GM12878 (cell line): ENCODE results near the gene CNNM3.

Experiments used
- CREM ChIP-seq: IDR thresholded peaks from 2 replicates; pipeline ENCODE4 v1.6.1; 2014; ENCODE audit warnings: antibody characterized with exemption, low read depth
- EZH2 ChIP-seq: IDR thresholded peaks from 2 replicates; pipeline ENCODE4 v1.6.1; 2012; ENCODE audit warnings: low read depth, mild to moderate bottlenecking, control low read depth, inconsistent platforms, low read length, borderline replicate concordance; ENCODE audit not compliant: control insufficient read depth
- JUNB ChIP-seq: IDR thresholded peaks from 2 replicates; pipeline ENCODE4 v1.6.1; 2016; ENCODE audit warnings: antibody characterized with exemption, mild to moderate bottlenecking
- SKIL ChIP-seq: fragments of 450-650 bp; IDR thresholded peaks from 2 replicates; pipeline ENCODE4 v1.6.1; 2017; ENCODE audit warnings: mild to moderate bottlenecking, low read depth, inconsistent platforms; ENCODE audit not compliant: poor library complexity, severe bottlenecking
- SREBF2 ChIP-seq: IDR thresholded peaks from 2 replicates; pipeline ENCODE4 v1.6.1; 2012; ENCODE audit warnings: mild to moderate bottlenecking, low read length
- ZNF592 ChIP-seq: fragments of 450-650 bp; IDR thresholded peaks from 2 replicates; pipeline ENCODE4 v1.6.1; 2017; ENCODE audit warnings: mild to moderate bottlenecking, moderate library complexity
- TF ChIP-seq, protein P1 (sequence below), 3 experiments: IDR thresholded peaks in 2 of 3; conservative IDR thresholded peaks in 1 of 3; 2 replicates each; pipeline ENCODE4 v1.5.1; 2011; ENCODE audit warnings: low read depth in 3 of 3, low read length in 3 of 3, mild to moderate bottlenecking in 3 of 3, control low read depth in 2 of 3, moderate library complexity in 2 of 3, inconsistent platforms in 1 of 3, mixed read lengths in 1 of 3; ENCODE audit not compliant: control insufficient read depth in 2 of 3, insufficient read depth in 1 of 3; ENCODE audit errors: extremely low read depth in 1 of 3

- TF ChIP-seq JUNB: no peak
- TF ChIP-seq, protein P1, sequence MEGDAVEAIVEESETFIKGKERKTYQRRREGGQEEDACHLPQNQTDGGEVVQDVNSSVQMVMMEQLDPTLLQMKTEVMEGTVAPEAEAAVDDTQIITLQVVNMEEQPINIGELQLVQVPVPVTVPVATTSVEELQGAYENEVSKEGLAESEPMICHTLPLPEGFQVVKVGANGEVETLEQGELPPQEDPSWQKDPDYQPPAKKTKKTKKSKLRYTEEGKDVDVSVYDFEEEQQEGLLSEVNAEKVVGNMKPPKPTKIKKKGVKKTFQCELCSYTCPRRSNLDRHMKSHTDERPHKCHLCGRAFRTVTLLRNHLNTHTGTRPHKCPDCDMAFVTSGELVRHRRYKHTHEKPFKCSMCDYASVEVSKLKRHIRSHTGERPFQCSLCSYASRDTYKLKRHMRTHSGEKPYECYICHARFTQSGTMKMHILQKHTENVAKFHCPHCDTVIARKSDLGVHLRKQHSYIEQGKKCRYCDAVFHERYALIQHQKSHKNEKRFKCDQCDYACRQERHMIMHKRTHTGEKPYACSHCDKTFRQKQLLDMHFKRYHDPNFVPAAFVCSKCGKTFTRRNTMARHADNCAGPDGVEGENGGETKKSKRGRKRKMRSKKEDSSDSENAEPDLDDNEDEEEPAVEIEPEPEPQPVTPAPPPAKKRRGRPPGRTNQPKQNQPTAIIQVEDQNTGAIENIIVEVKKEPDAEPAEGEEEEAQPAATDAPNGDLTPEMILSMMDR (IDR thresholded peaks at IDR 0.05 in 2 of 3, conservative IDR thresholded peaks at IDR 0.05 in 1 of 3; ENCODE audit: control insufficient read depth in 2 of 3, extremely low read depth in 1 of 3, insufficient read depth in 1 of 3, low read depth in 3 of 3, low read length in 3 of 3): no peak
- TF ChIP-seq CREM: no peak
- TF ChIP-seq SKIL: no peak
- no peak for TF ChIP-seq ZNF592
- no peak for TF ChIP-seq SREBF2
- TF ChIP-seq EZH2: no peak
Measured at GRCh38 chr2:96800061-96801004, 15.7 kb upstream of the CNNM3 start.
